Lower lobe of right lung (tissue), 2 donors: Measurements from ENCODE around the gene CAPN6. TPM values are rescaled to one million over a fixed set of nuclear protein-coding genes. Genes with fewer than 3 reads are reported as not detected.
A peak's percentile ranks its signal among the peaks of the same experiment; 100 is the strongest.

Experiments
- ATAC-seq, 2 donors: fragments of 200-7000 bp; cut with Tn5 transposase; one replicate each; pipeline ENCODE4 v1.9.1; 2020 to 2022; ENCODE audit warnings: mild to moderate bottlenecking in 2 of 2, moderate library complexity in 2 of 2
- DNase-seq: peaks from one replicate; pipeline ENCODE4 v3.0.0-alpha.2; 2020
- H3K27ac ChIP-seq: fragments of 200-600 bp; one replicate; pipeline ENCODE4 v1.8.0; 2022
- H3K27me3 ChIP-seq: fragments of 200-600 bp; one replicate; pipeline ENCODE4 v1.8.0; 2022; ENCODE audit warnings: low read depth
- H3K36me3 ChIP-seq: fragments of 200-600 bp; one replicate; pipeline ENCODE4 v1.8.0; 2022; ENCODE audit warnings: mild to moderate bottlenecking
- H3K4me1 ChIP-seq: fragments of 200-600 bp; one replicate; pipeline ENCODE4 v1.8.0; 2022
- H3K4me3 ChIP-seq: fragments of 200-600 bp; one replicate; pipeline ENCODE4 v1.8.0; 2022; ENCODE audit warnings: mild to moderate bottlenecking
- H3K9me3 ChIP-seq: fragments of 200-600 bp; one replicate; pipeline ENCODE4 v1.8.0; 2022
- CTCF ChIP-seq: fragments of 200-600 bp; IDR thresholded peaks from one replicate; pipeline ENCODE4 v1.8.0; 2022; ENCODE audit warnings: antibody characterized with exemption, mild to moderate bottlenecking
- intact Hi-C: fragments of 100-400 bp; cut with DNase I; formaldehyde crosslinking; loops from one replicate; pipeline ENCODE4 v1.11.0; 2022
- long read RNA-seq: library from polyadenylated mRNA; unstranded; transcript quantifications from one replicate; pipeline ENCODE4 v2.0.0, GENCODE V29; 2021
- total RNA-seq: library from RNA; stranded (reverse); fragmentation: NEBNext Ultra II Directional; extraction: Animal tissue kit (Norgen Biotek cat#: 25700); gene quantifications from one replicate; pipeline ENCODE4 v1.2.1, GENCODE V29; 2021
- donor health status: DM: no; HTN: yes; CAD: no; lungs with severe emphysema.

Gene CAPN6
- total RNA-seq: not detected
- long read RNA-seq: 0 reads

- ATAC-seq (peak in 1 of 2 donors; percentile 53), DNase-seq (no peak)
- Histone ChIP-seq H3K27ac (no peak within 1 kb of the TSS), H3K36me3 (no peaks in the 10 kb centered on the region), H3K4me1 (no peaks in the 10 kb centered on the region), H3K9me3 (no peaks in the 10 kb centered on the region), H3K27me3 (no peaks in the 10 kb centered on the region), H3K4me3 (no peak within 1 kb of the TSS)
- intact Hi-C loops: no loop called here
- no peak for TF ChIP-seq CTCF
These were observed at the start of gene CAPN6 for GRCh38 chrX:111270339-111270738. Gene CAPN6 (minus strand): TSS chrX:111270483. CDS start chrX:111263936, 6,547 bp downstream.

GRCh38 chrX:111319451-111319850, 49.2 kb upstream of the CAPN6 start:
- Histone ChIP-seq H3K27me3 (no peaks in the 10 kb centered on the region), H3K9me3 (no peaks in the 10 kb centered on the region), H3K36me3 (no peaks in the 10 kb centered on the region), H3K27ac (no peak overlapping the region), H3K4me3 (no peak overlapping the region), H3K4me1 (no peaks in the 10 kb centered on the region)
- TF ChIP-seq CTCF: no peak
- intact Hi-C loops: no loop called here
- ATAC-seq (no peak), DNase-seq (no peak)

- intact Hi-C loops: no loop called here
- DNase-seq: no peak
- no peaks in the 10 kb centered on the region for H3K4me1 ChIP-seq
- no peaks in the 10 kb centered on the region for H3K9me3 ChIP-seq
- no peak overlapping the region for H3K4me3 ChIP-seq
- H3K27me3 ChIP-seq: no peaks in the 10 kb centered on the region
- H3K36me3 ChIP-seq: no peaks in the 10 kb centered on the region
- H3K27ac ChIP-seq: no peak overlapping the region
- no peak for ATAC-seq
- TF ChIP-seq CTCF: no peak
These were observed 48.6 kb upstream of the CAPN6 start for GRCh38 chrX:111318901-111319300.

GRCh38 chrX:111309083-111309482, 38.8 kb upstream of the CAPN6 start:
- no peaks in the 10 kb centered on the region for H3K9me3 ChIP-seq
- no peak overlapping the region for H3K27ac ChIP-seq
- intact Hi-C loops: no loop called here
- no peak overlapping the region for H3K4me3 ChIP-seq
- DNase-seq (no peak), ATAC-seq (no peak)
- no peaks in the 10 kb centered on the region for H3K27me3 ChIP-seq
- no peaks in the 10 kb centered on the region for H3K36me3 ChIP-seq
- H3K4me1 ChIP-seq: no peaks in the 10 kb centered on the region
- TF ChIP-seq CTCF: no peak

GRCh38 chrX:111308039-111308438, 37.8 kb upstream of the CAPN6 start:
- Histone ChIP-seq H3K4me3 (no peak overlapping the region), H3K4me1 (no peaks in the 10 kb centered on the region), H3K27me3 (no peaks in the 10 kb centered on the region), H3K9me3 (no peaks in the 10 kb centered on the region), H3K27ac (no peak overlapping the region), H3K36me3 (no peaks in the 10 kb centered on the region)
- intact Hi-C loops: no loop called here
- DNase-seq (no peak), ATAC-seq (no peak)
- no peak for TF ChIP-seq CTCF

- no peak for ATAC-seq
- Histone ChIP-seq H3K4me1 (no peaks in the 10 kb centered on the region), H3K27me3 (no peaks in the 10 kb centered on the region), H3K27ac (no peak overlapping the region), H3K4me3 (no peak overlapping the region), H3K9me3 (no peaks in the 10 kb centered on the region), H3K36me3 (no peaks in the 10 kb centered on the region)
- intact Hi-C loops: no loop called here
- TF ChIP-seq CTCF: no peak
- no peak for DNase-seq
These were observed 32.0 kb upstream of the CAPN6 start for GRCh38 chrX:111302284-111302683.
